Stimulated activated CD4-positive, alpha-beta T cell treated with anti-CD3 and anti-CD28 coated beads, Interleukin-15, amount 100 ng/mL, for 24 hours (primary cell): ENCODE data around the gene TBCCD1.
"Not testable (repeated sequence)": the region's sequence is repeated elsewhere in the genome, so short reads cannot be mapped to it uniquely, and the experiment has no call there.

Source experiments
- DNase-seq: peaks from one replicate; pipeline ENCODE4 v3.0.0-alpha.2; 2020

TBCCD1 gene

DNA sequence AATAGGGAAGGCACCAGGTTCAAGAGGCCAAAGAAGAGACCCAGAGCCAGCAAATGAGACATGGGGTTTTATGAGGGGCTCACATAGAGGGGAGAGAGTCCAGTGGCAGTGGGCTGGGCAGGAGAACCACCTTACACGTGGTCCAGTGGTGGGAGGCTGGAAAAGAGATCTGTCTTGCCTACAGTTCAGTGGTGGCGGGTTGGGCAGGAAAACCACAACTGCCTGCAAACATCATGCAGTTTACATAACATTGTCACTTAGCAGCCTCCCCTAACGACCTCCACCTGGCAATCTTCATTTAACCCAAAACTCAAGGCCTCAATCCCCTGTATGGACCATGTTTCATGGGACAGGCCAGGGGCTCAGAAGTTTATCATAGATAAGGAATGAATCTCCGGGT is 52.0 kb downstream of the TBCCD1 start:
- no peak for DNase-seq

DNA sequence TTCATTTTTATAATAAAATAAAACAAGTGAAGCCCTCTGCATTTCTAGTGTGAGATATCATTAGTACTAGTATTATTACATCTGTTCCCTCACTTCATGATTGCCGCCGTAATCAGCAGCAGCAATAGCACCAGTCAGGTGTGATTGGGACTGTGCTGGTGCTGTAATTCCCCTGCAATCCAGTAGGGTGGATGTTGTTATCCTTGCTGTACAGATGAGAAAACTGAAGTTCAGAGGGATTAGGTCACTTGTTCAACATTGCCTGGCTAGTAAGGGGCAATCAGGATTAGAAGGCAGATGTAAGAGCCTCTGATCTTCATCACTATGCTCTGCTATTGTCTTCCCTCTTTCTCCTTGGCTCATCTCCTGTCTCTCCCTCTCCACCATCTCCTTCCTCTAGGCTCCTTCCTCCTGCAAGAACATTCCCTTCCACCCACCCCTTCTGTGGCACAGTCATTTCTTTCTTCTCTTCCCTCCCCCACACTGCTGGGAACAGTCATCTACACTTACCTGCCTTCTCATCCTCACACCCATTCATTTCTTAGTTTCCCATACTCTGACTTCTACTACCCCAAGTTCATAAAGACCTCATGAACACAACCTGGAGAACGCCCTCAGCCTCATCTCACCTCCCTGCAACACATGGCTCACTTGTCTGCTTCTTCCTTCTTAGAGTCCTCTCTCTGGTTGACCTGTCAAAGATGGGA is 52.7 kb downstream of the TBCCD1 start:
- peak; percentile 49 for DNase-seq

DNA sequence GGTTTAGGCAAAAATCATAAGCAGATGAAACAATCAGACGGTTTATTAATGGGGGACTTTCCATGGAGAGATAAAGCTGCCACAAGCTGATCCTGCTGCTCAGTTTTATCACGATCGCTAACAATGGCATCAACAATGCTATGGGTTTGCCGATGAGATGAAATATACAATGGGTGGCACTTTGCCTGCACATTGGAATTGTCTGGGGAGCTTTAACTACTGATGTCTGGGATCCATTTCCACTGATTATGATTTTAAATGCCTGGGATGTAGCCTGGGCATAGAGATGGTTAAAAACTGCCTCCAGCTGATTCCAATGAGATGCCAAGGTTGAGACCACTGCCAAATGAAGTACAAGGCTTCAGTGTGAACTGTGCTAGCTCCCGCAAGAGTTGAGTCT is 53.8 kb downstream of the TBCCD1 start:
- no peak for DNase-seq

DNA sequence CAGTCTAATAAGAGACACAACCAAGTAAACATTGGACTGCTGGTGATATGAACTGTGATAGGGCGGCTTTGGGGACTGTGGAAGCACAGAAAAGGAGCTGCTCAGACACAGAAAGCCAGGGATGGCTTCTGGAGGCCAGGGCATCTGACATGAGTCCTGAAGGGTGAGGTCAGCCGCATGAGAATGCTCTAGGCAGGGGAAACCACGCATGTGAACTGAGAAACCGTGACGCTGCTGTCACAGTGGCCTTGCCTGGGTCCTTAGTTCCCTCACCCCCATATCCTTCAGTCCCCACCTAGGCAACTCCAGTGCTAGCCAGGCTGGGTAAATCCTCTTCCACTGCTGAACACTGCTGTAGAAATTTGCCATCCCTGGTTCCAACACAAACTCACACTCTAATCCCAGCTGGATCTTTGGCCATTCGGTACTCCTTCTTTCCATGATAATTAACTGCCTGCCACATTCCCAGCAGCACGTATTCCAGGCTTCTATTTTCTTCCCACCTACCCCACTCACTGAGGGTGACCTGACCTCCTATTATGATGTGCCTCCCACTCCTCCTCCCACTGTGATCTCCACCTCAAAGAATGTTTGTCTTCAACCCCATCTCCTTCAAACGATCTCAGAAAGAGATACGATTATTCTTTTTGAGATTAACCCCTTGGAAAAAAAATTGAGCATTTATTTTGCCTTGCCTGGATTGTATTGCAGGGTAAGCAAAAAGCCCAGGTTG is 54.4 kb downstream of the TBCCD1 start:
- DNase-seq = no peak

DNA sequence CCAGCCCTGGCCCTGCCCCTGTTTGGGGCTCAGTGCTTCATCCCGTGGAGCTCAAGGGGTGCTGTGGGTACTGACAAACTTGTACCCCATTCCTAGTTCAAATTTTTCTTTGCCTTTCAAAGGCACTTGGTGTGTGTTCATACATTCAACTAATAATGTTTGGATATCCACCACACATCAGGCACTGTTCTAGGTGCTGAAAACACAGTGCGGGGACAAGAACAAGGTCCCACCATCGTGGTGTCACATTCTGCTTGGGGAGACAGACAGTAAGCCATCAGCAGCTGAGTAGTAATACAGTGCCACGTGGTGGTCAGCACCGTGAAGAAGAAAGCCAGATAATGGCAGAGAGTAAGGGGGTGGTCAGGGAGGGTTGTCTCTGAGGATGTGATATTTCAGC is 55.4 kb downstream of the TBCCD1 start:
- no peak for DNase-seq

GRCh38 chr3:186511245-186511644 is 55.9 kb downstream of the TBCCD1 start:
- peak; percentile 41 for DNase-seq

DNA sequence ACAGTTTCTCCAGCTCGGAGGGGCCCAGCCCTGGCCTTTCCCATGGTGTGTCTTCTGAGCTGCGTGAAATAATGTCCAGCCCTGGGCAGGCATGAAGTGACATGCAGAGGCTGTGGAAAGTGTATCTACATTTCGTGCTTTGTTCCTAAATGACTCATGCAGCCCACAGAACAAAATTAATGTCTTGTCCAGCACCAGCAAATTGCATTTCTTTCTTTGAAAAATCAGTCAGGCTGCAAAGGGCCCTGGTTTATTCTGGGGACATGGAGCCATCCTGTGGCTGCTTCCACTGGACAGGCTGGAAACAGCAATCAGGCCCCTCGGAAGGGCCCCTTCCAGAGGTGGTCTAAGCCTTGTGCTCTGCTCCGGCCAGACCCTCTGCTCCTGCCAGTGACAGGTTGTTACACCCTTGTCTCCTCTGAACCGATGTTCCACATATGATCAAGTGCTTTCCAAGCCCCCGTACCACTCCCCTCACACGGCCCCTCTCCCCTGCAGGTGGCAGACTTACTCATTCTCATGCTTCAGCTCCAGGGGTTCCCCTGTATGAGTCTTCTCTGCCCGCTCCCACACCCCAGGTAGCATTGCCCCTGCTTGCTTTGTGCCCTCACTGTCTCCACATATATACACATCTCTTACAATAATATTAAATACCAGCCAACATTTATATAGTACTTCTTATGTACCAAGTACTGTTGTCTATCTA is 56.6 kb downstream of the TBCCD1 start:
- DNase-seq = no peak

GRCh38 chr3:186509423-186509822 is 57.7 kb downstream of the TBCCD1 start:
- DNase-seq = no peak

- DNase-seq = peak; percentile 65
Measured at GRCh38 chr3:186506857-186507256, 60.3 kb downstream of the TBCCD1 start.

GRCh38 chr3:186506191-186506739 is 60.9 kb downstream of the TBCCD1 start:
- no peak for DNase-seq

DNA sequence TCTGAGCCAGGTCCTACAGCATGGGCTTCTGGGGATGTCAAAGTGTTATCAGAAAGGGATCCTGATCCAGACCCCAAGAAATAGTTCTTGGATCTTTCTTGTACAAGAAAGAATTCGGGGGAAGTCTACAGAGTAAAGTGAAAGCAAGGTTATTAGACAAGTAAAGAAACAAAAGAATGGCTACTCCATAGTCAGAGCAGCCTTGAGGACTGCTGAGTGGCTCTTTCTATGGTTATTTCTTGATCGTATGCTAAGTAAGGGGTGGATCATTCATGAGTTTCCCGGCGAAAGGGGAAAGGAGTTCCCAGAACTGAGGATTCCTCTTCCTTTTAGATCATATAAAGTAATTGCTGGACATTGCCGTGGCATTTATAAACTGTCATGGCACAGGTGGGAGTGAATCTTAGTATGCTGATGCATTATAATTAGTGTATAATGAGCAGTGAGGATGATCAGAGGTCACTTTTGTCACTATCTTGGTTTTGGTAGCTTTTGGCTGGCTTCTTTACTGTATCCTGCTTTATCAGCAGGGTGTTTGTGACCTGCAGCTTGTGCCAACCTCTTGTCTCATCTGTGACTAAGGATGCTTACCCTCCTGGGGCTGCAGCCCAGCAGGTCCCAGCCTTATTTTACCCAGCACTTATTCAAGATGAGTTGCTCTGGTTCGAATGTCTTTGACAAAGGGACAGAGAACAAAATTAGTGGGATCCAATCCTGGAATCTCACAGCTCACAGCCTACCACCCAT is 64.0 kb downstream of the TBCCD1 start:
- no peak for DNase-seq

DNA sequence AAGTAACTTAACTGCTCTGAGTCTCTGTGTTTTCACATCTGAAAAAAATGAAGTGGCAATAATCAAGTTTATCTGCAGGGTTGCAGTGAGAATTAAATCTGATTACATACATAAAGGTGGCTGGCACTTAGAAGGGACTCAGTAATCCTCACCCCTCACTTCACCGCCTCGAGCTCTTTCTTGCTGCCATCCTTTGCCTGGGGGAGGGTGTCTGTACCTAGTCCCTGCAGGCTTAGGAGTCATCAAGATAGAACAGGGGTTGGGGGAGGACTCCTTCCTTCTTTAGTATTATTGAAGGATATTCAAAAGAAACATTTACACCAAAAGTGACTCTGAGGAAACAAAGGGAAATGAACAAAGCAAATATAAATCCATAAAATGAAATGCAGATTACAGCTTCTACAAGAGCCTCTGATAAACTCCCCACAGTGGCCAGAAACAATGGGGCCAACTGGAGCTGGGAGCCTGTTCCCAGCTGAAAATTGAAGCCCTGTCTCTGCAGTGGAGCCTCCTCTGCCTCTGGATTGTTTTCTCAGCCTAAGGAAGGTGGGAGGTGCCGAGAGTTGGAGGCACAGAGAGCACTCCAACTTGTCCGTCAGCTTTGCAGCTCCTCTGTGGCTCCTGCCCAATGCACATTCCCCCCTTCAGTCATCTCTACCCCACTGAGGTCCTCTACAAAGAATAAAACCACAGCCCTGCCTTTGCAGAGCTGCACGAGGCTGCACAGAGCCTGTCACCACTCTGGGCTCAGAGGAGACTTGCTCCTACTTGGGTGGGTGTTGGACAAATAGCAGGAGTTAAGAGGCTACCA is 64.8 kb downstream of the TBCCD1 start:
- no peak for DNase-seq

- not testable (repeated sequence) for DNase-seq
Measured at GRCh38 chr3:186499949-186500348, 67.2 kb downstream of the TBCCD1 start.

DNA sequence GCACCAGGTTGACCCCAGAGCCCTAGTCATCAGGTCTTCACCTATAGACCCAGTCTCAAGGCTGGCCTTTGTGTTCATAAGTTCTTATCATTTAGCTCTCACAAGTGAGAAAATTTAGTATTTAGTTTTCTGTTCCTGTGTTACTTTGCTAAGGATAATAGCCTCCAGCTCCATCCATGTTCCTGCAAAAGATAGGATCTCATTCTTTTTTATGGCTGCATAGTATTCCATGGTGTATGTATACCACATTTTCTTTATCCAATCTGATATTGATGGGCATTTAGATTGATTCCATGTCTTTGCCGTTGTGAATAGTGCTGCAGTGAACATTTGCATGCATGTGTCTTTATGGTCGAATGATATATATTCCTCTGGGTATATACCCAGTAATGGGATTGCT is 69.1 kb downstream of the TBCCD1 start:
- DNase-seq = not testable (repeated sequence)

DNA sequence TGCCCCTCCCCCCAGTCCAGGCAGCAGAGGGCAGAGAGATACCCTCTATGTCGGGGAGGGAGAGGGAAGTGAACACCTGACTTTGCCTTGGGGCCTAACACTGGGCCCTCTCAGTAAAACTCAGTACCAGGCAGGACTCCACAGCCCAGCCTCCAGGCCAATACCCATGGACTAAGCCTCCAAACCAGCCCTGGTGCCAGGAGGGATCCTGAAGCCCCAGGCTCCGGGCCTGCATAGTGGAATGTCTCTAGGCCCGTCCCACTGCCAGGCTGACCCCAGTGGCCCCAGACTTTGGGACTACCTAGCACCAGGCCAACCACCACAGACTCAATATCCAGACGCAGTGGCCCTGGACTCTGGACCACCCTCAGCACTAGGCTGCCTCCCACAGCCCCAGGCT is 69.5 kb downstream of the TBCCD1 start:
- no peak for DNase-seq

- no peak for DNase-seq
Measured at GRCh38 chr3:186496635-186497034, 70.5 kb downstream of the TBCCD1 start.
